ENCODE results near the gene CTIF. TPM values are rescaled to one million over a fixed set of nuclear protein-coding genes. Genes with fewer than 3 reads are reported as not detected.

The CTIF gene
- total RNA-seq, 4 donors from 2014 or later, result 16.6 to 116 (median 34.5) TPM

- Histone ChIP-seq H3K27me3 (no peaks in the 10 kb centered on the region), H3K9me3 (no peaks in the 10 kb centered on the region), H3K4me3 (no peak overlapping the region), H3K4me1 (no peaks in the 10 kb centered on the region), H3K27ac (no peak overlapping the region), H3K36me3 (no peaks in the 10 kb centered on the region)
- peak in 1 of 3 donors; percentile 10 for DNase-seq
- TF ChIP-seq, protein P1, sequence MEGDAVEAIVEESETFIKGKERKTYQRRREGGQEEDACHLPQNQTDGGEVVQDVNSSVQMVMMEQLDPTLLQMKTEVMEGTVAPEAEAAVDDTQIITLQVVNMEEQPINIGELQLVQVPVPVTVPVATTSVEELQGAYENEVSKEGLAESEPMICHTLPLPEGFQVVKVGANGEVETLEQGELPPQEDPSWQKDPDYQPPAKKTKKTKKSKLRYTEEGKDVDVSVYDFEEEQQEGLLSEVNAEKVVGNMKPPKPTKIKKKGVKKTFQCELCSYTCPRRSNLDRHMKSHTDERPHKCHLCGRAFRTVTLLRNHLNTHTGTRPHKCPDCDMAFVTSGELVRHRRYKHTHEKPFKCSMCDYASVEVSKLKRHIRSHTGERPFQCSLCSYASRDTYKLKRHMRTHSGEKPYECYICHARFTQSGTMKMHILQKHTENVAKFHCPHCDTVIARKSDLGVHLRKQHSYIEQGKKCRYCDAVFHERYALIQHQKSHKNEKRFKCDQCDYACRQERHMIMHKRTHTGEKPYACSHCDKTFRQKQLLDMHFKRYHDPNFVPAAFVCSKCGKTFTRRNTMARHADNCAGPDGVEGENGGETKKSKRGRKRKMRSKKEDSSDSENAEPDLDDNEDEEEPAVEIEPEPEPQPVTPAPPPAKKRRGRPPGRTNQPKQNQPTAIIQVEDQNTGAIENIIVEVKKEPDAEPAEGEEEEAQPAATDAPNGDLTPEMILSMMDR (IDR thresholded peaks at IDR 0.05), result no peak
- no peak for TF ChIP-seq POLR2A (IDR thresholded peaks at IDR 0.05)
Observed at GRCh38 chr18:48695671-48696070, 156.8 kb downstream of the CTIF start.

GRCh38 chr18:48696218-48696617 lies 157.4 kb downstream of the CTIF start:
- DNase-seq, result peak in 1 of 3 donors; percentile 15
- Histone ChIP-seq H3K4me3 (no peak overlapping the region), H3K9me3 (no peaks in the 10 kb centered on the region), H3K36me3 (no peaks in the 10 kb centered on the region), H3K27ac (no peak overlapping the region), H3K27me3 (no peaks in the 10 kb centered on the region), H3K4me1 (no peaks in the 10 kb centered on the region)
- no peak for TF ChIP-seq POLR2A (IDR thresholded peaks at IDR 0.05)
- TF ChIP-seq, protein P1 (IDR thresholded peaks at IDR 0.05), result no peak

GRCh38 chr18:48697441-48697840 lies 158.6 kb downstream of the CTIF start:
- no peaks in the 10 kb centered on the region for H3K27me3 ChIP-seq
- H3K9me3 ChIP-seq, result no peaks in the 10 kb centered on the region
- H3K36me3 ChIP-seq, result no peaks in the 10 kb centered on the region
- TF ChIP-seq, protein P1 (IDR thresholded peaks at IDR 0.05), result no peak
- no peak for TF ChIP-seq POLR2A (IDR thresholded peaks at IDR 0.05)
- H3K27ac ChIP-seq, result no peak overlapping the region
- no peaks in the 10 kb centered on the region for H3K4me1 ChIP-seq
- no peak overlapping the region for H3K4me3 ChIP-seq
- DNase-seq, result no peak

DNA sequence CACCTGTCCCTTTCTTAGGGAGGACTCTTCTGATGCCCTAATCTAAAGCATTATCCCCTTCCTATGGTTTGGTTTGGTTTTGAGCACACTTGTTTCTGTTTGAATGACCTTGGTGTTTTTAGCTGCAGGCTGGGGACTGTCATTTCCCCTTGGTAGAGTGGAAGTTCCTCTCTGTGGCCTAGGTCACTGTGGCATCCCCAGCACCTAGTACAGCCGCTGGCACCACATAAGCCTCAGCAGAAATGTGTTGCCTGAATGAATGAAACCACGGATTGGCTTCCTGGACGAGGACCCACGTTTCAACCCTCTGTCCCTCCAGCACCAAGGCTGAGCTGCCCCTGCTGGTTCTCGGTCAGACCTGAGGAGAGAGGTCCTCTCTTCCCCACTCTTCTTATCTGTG lies 159.9 kb downstream of the CTIF start:
- H3K27ac ChIP-seq, result no peak overlapping the region
- no peak overlapping the region for H3K4me3 ChIP-seq
- no peaks in the 10 kb centered on the region for H3K36me3 ChIP-seq
- TF ChIP-seq POLR2A (IDR thresholded peaks at IDR 0.05), result no peak
- TF ChIP-seq, protein P1 (IDR thresholded peaks at IDR 0.05), result no peak
- no peaks in the 10 kb centered on the region for H3K27me3 ChIP-seq
- no peaks in the 10 kb centered on the region for H3K4me1 ChIP-seq
- no peaks in the 10 kb centered on the region for H3K9me3 ChIP-seq
- no peak for DNase-seq

DNA sequence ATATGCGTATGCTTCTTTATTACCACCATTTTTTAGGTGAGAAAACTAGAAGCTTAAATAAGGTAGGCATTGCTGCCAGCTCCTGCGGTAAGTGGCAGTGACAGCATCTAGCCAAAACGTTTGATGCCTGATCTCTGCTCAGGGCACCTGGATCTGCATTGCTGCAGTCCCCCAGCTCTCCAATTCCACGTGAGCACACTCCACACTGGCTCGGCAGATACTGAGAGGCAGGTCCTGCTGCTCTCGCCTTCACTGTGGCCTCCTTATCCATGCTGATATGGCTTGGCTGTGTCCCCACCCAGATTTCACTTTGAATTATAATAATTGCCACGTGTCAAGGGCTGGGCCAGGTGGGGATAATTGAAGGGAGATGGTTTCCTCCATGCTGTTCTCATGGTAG lies 160.9 kb downstream of the CTIF start:
- H3K4me3 ChIP-seq, result no peak overlapping the region
- H3K36me3 ChIP-seq, result no peaks in the 10 kb centered on the region
- DNase-seq, result no peak
- no peaks in the 10 kb centered on the region for H3K27me3 ChIP-seq
- TF ChIP-seq, protein P1 (IDR thresholded peaks at IDR 0.05), result no peak
- TF ChIP-seq POLR2A (IDR thresholded peaks at IDR 0.05), result no peak
- H3K27ac ChIP-seq, result no peak overlapping the region
- H3K9me3 ChIP-seq, result no peaks in the 10 kb centered on the region
- H3K4me1 ChIP-seq, result no peaks in the 10 kb centered on the region

DNA sequence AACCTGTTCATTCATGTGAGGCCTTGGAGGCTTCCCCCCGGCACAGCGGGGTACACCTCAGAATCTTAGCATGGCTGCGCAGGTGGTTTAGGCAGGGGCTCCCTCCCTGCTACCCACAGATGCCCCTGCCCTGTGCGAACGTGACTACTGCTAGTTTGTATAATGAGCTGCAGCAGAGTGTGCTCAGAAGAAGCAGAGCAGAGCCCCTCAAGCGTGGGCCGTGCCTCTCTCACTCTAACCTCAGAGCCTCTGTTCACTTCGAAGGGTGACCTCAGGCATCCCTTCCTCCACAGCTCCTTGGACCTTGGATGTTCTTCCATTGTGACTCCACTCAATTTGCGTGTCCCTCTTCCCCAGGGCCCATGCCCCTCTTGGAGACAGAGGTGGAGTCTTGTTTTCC lies 161.6 kb downstream of the CTIF start:
- Histone ChIP-seq H3K4me3 (no peak overlapping the region), H3K27me3 (no peaks in the 10 kb centered on the region), H3K27ac (no peak overlapping the region), H3K9me3 (no peaks in the 10 kb centered on the region), H3K36me3 (no peaks in the 10 kb centered on the region), H3K4me1 (no peaks in the 10 kb centered on the region)
- TF ChIP-seq, protein P1 (IDR thresholded peaks at IDR 0.05), result no peak
- no peak for TF ChIP-seq POLR2A (IDR thresholded peaks at IDR 0.05)
- DNase-seq, result no peak
